A549 treated with Hydrocortisone at 1 μM for 4 hours (cell line): ENCODE measurements around the gene PTBP2. TPM values are rescaled to one million over a fixed set of nuclear protein-coding genes. Genes with fewer than 3 reads are reported as not detected.

Source experiments
- total RNA-seq: library from RNA; stranded (reverse); fragments of 200-300 nt; extraction: Qiagen RNA extraction; gene quantifications from 5 replicates; pipeline ENCODE4 v1.2.3, GENCODE V29; 2022

The PTBP2 gene, protein sequence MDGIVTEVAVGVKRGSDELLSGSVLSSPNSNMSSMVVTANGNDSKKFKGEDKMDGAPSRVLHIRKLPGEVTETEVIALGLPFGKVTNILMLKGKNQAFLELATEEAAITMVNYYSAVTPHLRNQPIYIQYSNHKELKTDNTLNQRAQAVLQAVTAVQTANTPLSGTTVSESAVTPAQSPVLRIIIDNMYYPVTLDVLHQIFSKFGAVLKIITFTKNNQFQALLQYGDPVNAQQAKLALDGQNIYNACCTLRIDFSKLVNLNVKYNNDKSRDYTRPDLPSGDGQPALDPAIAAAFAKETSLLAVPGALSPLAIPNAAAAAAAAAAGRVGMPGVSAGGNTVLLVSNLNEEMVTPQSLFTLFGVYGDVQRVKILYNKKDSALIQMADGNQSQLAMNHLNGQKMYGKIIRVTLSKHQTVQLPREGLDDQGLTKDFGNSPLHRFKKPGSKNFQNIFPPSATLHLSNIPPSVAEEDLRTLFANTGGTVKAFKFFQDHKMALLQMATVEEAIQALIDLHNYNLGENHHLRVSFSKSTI
- 5.1 to 7.6 TPM (median 6.2 TPM) in 5 replicates for total RNA-seq

DNA sequence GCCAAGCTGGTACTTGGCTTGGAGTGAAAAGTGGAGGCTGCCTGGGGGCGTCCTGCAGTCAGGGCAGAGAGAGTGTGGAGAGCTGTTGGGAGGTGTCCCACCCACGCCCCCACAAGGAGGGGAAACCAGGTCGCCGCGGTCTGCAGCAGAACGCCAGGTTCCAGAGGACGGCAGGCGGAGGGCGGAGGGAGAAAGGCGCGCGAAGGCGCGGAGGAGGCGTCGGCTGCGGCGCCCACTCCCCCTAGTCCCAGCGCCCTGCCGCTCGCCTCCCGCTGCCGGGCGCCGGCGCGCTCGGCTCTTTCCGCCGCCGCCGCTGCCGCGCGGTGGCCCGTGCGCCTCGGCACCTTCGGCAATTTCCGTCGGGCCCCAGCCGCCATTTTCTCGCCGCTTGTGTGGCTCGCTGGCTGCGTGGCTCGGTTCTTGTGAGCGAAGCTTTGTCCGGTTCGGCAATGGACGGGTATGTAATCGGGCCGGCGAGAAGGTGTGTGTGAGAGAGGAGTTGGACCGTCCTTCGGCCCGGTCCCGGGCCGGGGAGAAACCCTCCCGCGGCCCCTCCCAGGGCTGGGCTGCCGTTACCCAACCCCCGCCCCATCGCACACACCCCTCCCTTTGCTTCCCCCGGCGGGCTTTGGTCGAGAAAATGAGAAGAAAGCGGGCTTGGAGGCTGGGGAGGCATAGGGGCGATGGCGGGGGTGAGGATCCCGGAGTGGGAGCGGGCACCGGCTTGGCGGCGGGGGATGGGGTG is at the start of gene PTBP2:
Gene PTBP2, plus strand, starts transcription at position 369 of the 745 bp plus-strand sequence. Its CDS starts 81 bp downstream, at position 450.

